NCI-H748 (cell line): ENCODE measurements around the gene MLLT10.

Experiments
- DNase-seq: peaks from one replicate; lab custom pipeline; 2025; ENCODE audit not compliant: unreplicated experiment; lab: John Stamatoyannopoulos, UW

MLLT10 gene

GRCh38 chr10:21516242-21517131 lies 17.5 kb upstream of the MLLT10 start:
- peak; percentile 79 for DNase-seq

- DNase-seq = peak; percentile 74
These were observed 16.6 kb upstream of the MLLT10 start for GRCh38 chr10:21517134-21518031.

DNA sequence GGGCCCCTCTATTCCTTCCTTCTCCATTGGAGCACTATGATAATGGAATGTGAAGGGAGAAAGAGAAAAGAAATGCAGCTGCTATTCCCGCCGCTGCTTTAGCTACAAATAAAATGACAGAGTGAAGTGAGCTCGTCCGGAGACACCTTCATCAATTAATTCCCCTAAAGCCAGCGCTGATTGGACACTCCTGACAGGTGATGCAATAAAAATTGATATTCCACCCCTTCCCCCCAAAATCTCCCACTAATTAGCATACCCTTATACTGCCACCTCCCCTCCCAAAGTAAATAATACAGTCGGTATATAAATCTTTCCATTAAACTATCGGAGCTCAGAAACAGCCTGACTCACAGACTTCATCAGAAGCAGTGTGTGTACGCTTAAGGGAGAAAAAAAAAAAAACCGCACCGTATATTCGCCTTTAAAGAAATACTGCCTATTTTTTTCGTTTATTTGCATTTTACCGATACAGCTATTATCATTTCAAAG lies 15.8 kb upstream of the MLLT10 start:
- DNase-seq = peak; percentile 88

DNA sequence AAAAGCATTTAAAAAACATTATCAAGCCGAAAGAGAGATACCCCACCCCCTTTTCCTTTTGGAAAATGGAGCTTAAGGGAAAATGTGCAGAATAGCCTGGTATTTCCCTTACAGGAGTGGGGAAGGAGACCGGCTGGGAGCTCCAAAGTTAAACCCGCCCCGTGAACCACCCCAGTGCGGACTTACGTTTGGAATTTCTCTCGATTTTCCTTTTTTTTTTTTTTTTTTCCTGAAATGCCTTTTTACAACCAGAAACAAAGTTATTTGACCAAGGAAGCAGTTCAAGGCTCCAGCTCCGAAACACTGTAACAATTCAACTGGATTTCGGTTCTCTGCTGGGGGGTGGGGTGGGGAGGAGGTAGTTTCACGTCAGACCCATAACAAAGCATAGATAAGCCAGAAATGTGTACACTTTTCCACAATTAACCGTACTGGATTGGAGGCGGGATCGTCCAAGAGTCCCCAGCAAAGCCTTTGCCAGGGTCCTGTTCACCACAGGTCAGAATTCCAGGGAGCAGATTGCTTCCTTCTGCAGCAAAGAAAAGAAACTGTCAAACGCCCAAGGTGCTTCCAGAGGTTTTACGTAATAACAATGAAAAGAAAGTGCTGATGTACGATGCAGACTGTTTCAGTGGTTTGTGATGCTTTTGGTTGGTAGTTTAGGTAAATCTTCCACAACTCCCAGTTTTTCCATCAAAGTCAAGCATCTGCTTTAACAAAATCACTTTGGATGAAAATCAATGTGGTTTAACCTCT lies 15.2 kb upstream of the MLLT10 start:
- peak; percentile 65 for DNase-seq

GRCh38 chr10:21519397-21519933 lies 14.6 kb upstream of the MLLT10 start:
- peak; percentile 32 for DNase-seq

DNA sequence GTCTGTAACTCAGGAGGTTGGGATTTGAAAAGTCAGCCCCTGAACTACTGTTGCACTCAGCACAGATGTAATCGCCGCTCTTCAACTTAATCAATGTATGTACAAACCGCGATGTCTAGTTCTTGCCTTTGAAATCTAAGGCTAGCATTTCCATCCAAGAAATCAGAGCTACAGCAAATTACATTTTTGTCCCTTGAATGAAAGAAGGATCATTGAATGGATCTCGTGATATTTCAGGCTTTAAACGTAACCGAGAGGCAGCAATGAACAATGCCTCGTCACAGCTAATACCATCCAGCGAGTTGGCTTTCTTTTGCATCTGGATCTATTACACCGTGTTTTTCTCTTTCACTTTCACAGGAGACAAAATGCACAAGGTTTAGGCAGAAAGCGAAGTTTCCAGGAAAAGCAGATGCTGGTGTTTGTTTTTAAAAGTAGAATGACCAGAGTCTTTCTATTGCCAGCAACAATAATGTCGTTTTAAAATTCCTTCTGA lies 14.0 kb upstream of the MLLT10 start:
- peak; percentile 53 for DNase-seq

DNA sequence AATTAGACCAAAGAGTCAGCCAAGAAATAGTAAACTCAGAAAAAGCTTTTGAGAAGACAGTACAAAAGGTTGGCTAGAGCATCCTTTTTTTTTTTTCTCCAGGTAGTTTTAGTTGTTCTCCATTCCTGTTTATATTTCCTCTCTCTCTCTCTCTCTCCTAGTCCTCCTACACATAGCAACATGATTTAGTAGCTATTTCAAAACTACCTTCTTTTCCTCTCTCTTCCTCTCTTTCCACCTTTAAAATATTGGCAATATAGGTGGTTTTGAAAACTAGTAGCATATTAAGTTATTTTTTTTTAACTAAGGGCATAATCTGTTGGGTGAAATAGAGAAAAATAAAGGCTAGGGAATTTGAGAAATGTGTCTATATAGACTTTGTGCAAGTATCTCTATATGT lies 13.5 kb upstream of the MLLT10 start:
- DNase-seq = no peak

GRCh38 chr10:21520949-21521348 lies 13.1 kb upstream of the MLLT10 start:
- no peak for DNase-seq

- no peak for DNase-seq
These were observed 12.1 kb upstream of the MLLT10 start for GRCh38 chr10:21521751-21522533.

DNA sequence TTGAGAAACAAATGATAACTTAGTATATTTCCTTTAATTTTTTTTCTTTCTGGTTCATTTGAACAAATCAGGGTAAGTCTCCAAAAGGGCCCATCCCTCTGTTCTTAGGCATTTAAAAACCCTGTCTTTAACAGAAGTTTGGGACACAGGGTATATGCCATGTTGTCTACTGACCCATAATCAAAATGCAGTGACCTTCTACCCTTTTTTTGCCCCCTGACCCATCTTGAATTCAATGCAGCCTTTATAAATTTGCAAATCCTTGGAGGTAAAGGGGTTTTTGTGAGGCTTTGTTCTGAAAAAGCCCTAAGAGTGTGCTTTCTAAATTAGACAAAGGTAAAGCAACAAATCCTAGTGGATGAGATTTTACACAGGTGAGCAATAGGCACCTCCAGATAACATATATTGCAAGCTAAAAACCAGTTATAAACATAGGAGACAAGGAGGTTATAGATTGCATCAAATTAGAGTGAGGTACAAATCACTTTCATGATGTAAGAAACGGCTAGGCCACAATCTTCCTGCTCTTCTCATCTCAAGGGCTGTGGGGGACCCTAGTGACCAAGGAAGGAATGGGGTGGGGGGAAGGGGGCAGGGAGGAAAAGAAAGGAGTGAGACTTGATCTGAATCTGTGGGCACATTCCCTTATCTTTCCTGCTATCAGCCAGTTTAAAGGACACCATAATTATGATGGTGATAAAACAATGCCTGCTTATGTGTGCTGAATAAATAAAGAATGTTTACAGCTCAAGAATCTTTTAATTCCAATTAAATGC lies 11.2 kb upstream of the MLLT10 start:
- DNase-seq = no peak

- peak; percentile 34 for DNase-seq
These were observed 10.4 kb upstream of the MLLT10 start for GRCh38 chr10:21523557-21524008.

- DNase-seq = no peak
These were observed 9.9 kb upstream of the MLLT10 start for GRCh38 chr10:21524131-21524525.

- DNase-seq = peak; percentile 59
These were observed 9.3 kb upstream of the MLLT10 start for GRCh38 chr10:21524526-21525366.

DNA sequence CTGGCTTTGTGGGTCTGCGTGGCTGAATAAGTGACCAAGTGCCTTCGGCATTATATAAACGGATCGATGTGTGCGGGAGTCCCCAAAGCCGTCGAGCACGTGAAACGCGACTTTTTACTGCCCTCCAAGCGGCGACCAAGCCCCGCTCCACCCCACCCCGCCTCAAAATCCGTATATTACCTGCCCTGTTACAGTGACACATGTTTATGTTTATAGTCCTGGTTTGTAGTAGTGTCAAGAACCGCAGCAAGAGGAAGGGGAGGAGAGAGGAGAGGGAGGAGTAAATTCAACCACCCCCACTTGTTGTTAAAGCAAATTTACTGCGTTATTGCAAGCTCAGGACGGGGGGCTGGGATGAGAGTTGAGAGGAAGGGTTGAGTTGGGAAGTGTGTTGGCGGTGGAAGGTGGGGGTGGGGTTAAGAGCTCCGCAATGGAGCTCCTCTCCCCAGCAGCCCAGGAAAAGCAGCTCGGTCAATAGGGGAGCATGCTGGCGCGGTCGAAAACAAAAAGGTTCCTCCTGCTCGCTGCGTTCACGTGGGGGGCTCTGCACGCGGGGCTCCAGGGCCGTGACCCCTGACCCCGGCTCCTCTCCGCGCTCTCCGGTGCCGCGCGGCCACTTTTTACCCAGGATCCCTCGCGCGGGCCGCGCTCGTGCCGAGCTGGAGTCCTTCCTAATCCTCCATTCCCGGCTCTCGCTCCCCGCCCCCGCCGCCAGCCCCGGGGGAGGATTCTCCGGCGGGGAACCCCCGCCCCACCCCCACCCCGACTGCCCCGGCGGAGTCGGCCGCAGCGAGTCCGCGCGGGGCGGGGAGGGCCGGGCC lies 8.5 kb upstream of the MLLT10 start, which contains the start of gene SKIDA1:
TSS of gene SKIDA1 (minus strand) at position 316 of the 821 bp plus-strand sequence. CDS start 7,860 bp downstream, outside the sequence.
- DNase-seq = peak; percentile 94

GRCh38 chr10:21526188-21526859 lies 7.7 kb upstream of the MLLT10 start:
- DNase-seq = peak; percentile 79

- peak; percentile 72 for DNase-seq
These were observed 7.0 kb upstream of the MLLT10 start for GRCh38 chr10:21526860-21527597.
